ENCODE data around the gene MAP3K13.

DNA sequence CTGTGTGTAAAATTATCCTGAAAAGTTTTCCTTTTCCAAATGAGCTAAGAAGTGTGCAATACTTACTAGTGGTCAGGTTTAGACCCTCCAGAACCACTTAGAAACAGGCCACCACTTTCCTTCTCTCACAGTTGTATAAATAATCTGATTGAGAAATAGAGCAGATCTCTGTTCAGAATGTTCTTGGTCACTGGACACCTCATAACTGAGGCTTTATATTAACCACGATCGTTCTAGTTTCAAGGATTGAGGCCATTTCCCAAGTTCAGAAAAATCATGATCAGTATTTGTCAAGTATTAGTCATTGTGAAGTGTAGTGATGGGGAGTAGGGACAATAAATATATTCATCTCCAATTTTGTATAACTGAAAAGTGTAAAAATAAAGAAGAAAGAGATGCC is 1.0 kb upstream of the MAP3K13 start:
- TF ChIP-seq, protein P1, sequence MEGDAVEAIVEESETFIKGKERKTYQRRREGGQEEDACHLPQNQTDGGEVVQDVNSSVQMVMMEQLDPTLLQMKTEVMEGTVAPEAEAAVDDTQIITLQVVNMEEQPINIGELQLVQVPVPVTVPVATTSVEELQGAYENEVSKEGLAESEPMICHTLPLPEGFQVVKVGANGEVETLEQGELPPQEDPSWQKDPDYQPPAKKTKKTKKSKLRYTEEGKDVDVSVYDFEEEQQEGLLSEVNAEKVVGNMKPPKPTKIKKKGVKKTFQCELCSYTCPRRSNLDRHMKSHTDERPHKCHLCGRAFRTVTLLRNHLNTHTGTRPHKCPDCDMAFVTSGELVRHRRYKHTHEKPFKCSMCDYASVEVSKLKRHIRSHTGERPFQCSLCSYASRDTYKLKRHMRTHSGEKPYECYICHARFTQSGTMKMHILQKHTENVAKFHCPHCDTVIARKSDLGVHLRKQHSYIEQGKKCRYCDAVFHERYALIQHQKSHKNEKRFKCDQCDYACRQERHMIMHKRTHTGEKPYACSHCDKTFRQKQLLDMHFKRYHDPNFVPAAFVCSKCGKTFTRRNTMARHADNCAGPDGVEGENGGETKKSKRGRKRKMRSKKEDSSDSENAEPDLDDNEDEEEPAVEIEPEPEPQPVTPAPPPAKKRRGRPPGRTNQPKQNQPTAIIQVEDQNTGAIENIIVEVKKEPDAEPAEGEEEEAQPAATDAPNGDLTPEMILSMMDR (IDR thresholded peaks at IDR 0.05) = no peak
- no peak for TF ChIP-seq POLR2AphosphoS5 (IDR thresholded peaks at IDR 0.05)
